AG20443 (cell line): ENCODE data around the gene RPN1.
A peak's percentile ranks its signal among the peaks of the same experiment; 100 is the strongest.
"Not testable (repeated sequence)": the region's sequence is repeated elsewhere in the genome, so short reads cannot be mapped to it uniquely, and the experiment has no call there.

Source experiments
- DNase-seq: peaks from one replicate; pipeline ENCODE4 v3.0.0; 2012; ENCODE audit warnings: low spot score, mixed read lengths

The RPN1 gene

GRCh38 chr3:128650096-128651050 is at the start of gene RPN1:
Gene RPN1, minus strand, starts transcription at chr3:128650818. Its CDS starts 18 bp downstream, at chr3:128650800.
- peak; percentile 98 for DNase-seq

- DNase-seq: peak; percentile 78
These were observed 47.8 kb upstream of the RPN1 start for GRCh38 chr3:128698211-128699047.

GRCh38 chr3:128697341-128697740 is 46.7 kb upstream of the RPN1 start:
- no peak for DNase-seq

- DNase-seq: no peak
These were observed 43.1 kb upstream of the RPN1 start for GRCh38 chr3:128693696-128694095.

DNA sequence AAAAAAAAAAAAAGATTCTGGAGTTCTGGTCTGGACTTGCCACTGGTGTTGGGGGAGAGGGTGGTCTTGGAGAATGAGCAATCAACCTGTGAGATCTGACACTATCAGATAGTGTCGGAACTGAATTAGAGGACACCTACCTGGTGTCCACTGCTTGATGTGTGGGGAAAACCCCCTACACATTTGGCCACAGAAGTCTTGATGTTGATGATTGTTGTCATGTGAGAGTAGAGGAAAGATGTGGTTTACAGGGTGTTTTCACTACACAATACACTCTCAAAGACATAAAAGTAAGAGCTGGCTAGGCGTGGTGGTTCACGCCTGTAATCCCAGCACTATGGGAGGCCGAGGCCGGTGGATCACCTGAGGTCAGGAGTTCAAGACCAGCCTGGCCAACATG is 38.4 kb upstream of the RPN1 start:
- DNase-seq: no peak

GRCh38 chr3:128686465-128686864 is 35.8 kb upstream of the RPN1 start:
- DNase-seq: no peak

DNA sequence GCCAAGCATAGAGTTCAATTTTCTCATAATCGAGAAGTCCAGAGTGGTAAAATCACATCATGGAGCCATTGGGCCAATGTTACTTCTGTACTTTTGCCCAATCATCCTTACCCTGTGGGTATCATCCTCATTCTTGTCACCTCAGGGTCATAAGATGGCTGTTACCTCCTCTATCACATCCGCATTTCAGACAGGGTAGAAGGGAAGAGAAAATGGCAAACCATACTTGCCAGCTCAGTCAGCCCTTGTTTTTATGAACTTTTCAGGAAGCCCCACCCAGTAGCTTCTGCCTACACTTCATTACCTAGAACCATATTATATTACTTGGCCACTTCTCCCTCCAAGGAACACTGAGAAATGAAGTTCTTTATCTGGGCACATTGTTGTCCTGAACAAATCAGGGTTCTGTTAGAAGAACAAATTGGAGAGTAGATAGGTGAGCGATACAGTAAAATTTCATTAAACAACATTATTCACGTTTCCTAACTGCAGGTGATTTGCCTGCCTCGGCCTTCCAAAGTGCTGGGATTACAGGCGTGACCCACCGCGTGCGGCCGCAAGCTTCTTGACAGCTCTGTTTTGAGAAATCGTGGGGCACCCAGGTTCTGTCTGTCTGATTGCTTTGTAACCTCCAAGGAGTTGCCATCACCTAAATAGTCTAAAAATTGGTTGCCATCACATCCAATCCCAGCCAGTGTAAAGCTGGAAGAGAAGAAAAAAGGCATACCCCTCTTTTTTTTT is 34.5 kb upstream of the RPN1 start:
- no peak for DNase-seq

DNA sequence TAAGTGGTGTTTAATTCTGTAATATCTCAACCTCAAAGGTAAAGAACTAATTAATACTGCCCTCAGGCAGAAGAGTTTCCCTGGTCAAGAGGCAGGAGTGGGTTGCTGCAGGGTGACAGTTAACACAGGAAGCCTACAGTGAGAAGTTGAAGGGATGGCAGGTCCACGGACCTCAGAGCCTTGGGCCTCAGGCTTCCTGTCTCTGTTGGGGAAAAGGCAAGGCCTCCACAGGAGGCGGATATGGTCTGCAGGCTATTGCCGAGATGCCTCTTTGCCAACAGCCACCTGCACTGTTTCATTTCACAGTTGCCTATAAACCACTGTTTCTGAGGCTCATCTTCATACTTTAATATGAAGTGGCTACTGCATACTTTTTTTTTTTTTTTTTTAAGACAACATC is 33.3 kb upstream of the RPN1 start:
- no peak for DNase-seq

DNA sequence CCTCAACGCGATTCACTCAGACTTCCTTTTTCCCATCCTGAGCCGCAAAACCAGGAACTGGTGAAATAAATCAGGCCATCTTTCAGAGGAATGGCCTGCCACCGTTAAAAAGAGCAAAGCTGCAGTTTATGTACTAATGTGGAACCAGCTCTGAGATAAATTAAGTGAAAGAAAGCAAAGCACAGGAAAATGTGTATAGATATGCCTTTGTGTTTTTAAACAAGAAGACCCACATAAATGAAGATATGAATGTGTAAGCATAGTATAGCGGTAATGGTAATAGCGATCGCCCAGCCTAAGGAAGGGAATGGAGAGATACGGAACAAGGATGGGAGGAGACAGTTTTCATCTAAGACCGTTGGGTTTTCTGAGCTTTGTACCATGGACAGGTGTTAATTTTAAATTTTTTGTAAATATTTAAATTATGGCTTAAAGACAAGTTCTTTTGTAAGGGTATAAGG is 30.8 kb upstream of the RPN1 start:
- DNase-seq: no peak

DNA sequence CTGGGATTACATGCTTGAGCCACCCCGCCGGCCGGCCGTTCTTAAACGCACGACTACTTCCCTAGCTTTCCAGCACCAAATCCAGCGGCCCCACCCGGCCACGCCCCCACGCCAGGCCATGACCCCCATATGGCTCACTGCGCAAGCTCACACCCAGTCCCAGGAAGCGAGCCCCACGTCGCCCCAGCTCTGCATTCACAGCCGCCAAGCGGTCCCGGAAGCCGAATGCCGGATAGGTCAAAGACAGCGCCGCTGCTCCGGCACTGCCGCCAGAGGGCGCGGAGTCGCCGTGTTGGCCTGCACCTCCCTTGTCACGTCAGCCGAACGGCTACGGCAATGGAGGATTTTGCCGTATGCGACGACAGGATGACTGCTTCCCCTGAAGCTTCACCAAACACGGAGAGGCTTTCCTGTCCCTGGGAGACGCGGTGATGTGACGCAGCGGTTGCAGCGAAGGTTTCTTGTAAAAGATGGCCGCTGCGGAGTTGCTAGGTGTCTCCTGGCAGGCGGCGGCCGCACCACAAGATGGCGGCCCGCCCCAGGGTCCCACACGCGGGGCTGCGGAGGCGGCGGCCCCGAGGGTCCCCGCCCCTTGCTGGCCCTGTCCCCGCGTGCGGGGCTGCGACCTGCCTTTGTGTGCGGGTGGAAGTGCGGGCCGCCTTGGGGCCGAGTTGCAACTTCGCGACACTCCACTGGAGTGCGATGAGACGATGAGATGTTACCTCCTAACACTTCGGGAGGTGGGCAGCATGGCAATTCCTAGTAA is 30.2 kb upstream of the RPN1 start:
- DNase-seq: peak; percentile 100

- DNase-seq: no peak
These were observed 28.7 kb upstream of the RPN1 start for GRCh38 chr3:128679338-128679737.

GRCh38 chr3:128675802-128676201 is 25.2 kb upstream of the RPN1 start:
- not testable (repeated sequence) for DNase-seq

DNA sequence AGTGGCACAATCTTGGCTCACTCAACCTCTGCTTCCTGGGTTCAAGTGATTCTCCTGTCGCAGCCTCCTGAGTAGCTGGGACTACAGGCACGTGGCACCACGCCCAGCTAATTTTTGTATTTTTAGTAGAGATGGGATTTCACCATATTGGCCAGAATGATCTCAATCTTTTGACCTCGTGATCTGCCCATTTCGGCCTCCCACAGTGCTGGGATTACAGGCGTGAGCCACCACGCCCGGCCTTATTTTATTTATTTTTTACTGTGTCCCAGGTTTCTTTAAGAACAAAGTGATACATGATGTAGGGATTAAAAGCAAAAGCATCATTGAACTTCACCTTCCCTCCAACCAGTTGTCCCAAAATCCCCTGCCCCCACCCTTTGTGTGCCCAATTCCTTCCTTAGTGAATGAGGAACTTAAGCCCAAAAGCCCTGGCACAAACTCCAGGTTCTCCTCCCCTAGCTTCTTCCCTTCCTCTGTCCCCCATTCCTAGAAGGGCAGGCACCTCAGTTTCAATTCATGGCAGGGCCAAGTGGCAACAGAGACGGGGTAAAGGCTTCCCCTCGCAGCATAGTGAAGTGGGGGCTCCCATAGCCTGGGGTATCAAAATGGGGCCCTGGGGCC is 23.7 kb upstream of the RPN1 start:
- no peak for DNase-seq

- DNase-seq: no peak
These were observed 17.0 kb upstream of the RPN1 start for GRCh38 chr3:128667641-128668040.

DNA sequence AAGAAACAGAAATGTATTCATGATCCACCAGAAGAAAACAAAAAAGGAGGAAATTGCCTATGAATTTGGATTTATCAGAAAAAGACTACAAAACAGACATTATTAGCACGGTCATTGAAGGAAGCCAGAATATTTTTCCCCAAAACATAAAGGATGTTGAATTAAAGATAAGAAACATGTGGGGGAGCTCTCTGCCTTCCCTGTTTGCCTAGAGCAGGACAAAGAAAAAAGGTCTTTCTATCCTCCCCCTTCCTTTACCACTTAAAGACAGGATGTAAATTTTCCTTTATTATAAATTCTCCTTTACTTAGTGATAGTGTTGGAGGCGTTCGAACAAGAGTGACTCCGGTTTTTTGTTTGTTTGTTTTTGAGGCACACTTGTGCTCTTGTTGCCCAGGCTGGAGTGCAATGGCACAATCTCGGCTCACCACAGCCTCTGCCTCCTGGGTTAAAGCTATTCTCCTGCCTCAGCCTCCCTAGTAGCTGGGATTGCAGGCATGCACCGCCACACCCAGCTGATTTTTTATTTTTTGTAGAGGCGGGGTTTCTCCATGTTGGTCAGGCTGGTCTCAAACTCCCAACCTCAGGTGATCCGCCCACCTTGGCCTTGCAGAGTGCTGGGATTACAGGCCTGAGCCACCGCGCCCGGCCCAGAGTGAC is 14.9 kb upstream of the RPN1 start:
- DNase-seq: no peak

- DNase-seq: no peak
These were observed 12.5 kb upstream of the RPN1 start for GRCh38 chr3:128663151-128663550.

- DNase-seq: no peak
These were observed 4.9 kb upstream of the RPN1 start for GRCh38 chr3:128655531-128655930.

- not testable (repeated sequence) for DNase-seq
These were observed 3.6 kb upstream of the RPN1 start for GRCh38 chr3:128653993-128654805.

DNA sequence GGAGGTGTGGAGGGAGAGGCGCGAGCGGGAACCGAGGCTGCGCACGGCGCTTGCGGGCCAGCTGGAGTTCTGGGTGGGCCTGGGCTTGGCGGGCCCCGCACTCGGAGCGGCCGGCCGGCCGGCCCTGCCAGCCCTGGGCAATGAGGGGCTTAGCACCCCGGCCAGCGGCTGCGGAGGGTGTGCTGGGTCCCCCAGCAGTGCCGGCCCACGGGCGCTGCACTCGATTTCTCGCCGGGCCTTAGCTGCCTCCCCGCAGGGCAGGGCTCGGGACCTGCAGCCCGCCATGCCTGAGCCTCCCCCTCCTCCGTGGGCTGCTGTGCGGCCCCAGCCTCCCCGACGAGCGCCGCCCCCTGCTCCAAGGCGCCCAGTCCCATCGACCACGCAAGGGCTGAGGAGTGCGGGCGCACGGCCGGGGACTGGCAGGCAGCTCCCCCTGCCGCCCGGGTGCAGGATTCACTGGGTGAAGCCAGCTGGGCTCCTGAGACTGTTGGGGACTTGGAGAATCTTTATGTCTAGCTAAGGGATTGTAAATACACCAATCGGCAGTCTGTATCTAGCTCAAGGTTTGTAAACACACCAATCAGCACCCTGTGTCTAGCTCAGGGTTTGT is 2.9 kb upstream of the RPN1 start:
- not testable (repeated sequence) for DNase-seq
